NK-92 (cell line): ENCODE data around the gene KCNK3.
"Not testable (repeated sequence)": the region's sequence is repeated elsewhere in the genome, so short reads cannot be mapped to it uniquely, and the experiment has no call there.

Source experiments
- DNase-seq: peaks from one replicate; lab custom pipeline; 2025; ENCODE audit not compliant: unreplicated experiment; lab: John Stamatoyannopoulos, UW

Gene KCNK3

DNA sequence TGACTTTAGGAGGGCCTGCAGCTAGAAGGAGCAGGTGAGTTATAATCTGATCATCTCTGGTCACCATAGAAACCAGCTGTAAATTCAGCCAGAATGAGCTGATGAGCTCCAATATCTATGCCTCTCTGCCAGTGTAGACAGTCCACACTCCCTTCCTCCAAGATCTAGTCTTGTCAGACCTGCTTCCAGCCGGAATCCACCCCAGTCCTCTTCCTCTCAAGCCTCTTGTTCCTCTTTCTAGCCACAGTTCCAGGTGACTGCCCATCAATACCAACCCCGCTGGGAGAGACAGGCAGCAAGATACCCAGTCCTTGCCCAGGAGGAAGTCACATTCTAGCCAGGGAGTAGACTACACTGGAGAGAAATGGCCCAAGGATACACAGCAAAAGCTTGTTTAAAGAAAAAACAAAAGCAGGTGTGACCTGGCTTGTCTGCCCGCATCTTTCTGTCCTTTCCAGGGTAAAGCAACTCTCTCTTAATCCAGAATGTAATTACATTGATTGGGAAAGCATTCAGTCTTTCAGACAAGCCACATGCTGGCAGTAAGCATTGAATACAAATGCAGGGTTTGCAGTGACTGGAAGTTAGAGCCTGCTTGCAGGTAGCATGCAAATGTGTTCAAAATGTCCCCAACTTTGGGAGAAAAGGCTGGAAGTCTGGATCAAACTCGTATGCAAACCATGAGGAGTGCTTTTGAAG lies 62.6 kb downstream of the KCNK3 start:
- DNase-seq: no peak

GRCh38 chr2:26756337-26756736 lies 63.8 kb downstream of the KCNK3 start:
- DNase-seq: no peak

DNA sequence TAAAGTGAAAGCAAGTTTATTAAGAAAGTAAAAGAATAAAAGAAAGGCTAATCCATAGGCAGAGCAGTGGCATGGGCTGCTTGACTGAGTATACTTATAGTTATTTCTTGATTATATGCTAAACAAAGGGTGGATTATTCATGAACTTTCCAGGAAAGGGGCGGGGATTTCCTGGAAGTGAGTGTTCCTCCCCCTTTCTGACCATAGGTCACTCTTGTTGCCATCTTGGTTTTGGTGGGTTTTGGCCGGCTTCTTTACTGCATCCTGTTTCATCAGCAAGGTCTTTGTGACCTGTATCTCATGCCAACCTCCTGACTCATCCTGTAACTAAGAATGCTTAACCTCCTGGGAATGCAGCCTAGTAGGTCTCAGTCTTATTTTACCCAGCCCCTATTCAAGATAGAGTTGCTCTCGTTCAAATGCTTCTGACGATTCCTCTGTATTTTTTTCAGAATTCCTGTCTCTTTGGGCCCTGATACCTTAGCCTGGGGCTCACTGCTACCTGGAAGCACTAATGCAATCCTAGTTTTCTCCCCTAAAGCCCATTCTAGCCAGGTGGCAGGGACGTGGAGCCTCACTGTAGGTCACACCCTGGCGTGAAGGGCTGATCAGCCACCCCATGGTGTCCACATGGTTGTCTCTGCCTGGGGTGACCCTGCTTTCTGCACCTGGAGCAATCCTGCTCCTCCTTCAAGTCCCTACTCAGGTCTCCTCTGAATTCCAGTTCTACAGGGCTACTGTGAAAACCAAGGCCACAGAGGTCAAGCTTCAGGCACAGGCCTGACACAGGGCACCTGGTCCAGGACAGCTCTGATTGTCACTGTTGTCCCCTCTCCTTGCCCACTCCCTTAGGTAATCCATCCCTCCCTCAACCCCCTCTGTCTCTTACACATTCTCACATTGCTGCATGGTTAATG lies 65.6 kb downstream of the KCNK3 start:
- DNase-seq: no peak

- DNase-seq: no peak
These were observed 66.3 kb downstream of the KCNK3 start for GRCh38 chr2:26758790-26759321.

DNA sequence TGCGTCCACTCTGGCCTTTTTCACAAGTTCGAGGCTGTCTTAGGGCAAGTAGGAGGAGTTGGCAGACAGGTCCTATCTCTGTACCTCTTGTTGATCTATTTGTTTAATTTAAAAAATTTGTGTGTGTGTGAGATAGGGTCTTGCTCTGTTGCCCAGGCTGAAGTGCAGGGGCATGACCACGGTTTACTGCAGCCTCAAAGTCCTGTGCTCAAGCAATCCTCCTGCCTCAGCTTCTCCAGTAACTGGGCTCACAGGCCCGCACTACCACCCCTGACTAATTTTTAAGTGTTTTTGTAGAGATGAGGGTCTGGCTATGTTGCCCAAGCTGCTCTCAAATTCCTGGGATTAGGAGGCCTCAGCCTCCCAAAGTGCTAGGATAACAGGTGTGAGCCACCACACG lies 67.3 kb downstream of the KCNK3 start:
- no peak for DNase-seq

GRCh38 chr2:26760991-26761390 lies 68.5 kb downstream of the KCNK3 start:
- not testable (repeated sequence) for DNase-seq

- no peak for DNase-seq
These were observed 70.5 kb downstream of the KCNK3 start for GRCh38 chr2:26763019-26763418.

DNA sequence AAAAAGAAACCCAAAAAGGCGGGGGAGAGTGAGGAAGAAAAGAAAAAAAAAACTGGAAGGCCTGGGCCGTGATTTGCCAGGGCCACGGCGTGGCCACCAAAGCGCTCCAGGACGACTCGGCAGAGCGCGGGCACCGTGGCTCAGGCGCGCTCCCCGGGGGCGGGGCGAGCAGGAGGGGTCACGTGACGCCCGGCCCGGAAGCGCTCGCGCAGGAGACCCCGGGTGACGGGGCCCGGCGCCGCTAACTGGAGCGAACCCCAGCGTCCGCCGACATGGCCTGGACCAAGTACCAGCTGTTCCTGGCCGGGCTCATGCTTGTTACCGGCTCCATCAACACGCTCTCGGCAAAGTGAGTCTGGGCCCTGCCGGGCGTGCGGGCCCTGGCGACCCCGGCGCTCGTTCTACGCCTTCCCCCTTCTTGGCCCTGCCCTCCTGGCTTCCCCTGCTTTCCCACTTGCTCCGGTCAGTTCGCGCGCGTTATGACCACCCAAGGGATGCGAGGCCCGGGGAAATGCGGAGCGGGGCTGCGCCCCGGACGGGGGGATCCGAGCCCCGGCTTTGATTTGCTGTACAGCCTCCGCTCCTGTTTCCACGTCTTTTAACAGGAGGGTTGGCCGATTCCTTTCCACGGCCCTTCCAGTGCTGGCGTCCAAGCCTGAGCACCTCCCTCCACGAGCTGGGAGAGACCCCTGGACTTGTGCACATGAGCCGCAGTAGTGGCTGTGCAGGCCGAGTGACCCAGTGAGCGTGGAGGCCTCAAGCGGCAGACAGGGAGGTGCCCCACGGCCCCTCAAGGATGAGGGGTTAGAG lies 71.8 kb downstream of the KCNK3 start, which contains the start of gene SLC35F6:
TSS of gene SLC35F6 (plus strand) at position 207 of the 810 bp plus-strand sequence. CDS start at position 273, 66 bp downstream.
- no peak for DNase-seq

DNA sequence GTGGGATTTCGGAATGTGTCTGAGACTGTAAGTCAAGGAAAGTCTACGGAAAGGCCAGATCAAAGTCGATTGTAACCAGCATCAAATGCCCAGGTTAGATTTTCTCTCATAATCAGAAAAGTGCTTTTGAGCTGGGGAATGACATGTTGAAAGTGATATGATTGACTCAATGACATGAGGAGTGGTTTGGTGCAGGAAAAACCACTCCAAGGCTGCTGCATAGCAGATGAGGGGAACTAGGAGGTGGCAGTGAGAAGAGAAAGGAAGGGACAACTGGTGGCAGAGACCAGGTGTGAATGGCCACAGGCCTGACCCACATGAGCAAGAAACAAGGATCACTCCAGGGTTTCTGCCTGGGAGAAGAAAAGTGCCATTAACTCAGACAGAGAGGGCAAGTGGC lies 72.4 kb downstream of the KCNK3 start:
- DNase-seq: no peak

DNA sequence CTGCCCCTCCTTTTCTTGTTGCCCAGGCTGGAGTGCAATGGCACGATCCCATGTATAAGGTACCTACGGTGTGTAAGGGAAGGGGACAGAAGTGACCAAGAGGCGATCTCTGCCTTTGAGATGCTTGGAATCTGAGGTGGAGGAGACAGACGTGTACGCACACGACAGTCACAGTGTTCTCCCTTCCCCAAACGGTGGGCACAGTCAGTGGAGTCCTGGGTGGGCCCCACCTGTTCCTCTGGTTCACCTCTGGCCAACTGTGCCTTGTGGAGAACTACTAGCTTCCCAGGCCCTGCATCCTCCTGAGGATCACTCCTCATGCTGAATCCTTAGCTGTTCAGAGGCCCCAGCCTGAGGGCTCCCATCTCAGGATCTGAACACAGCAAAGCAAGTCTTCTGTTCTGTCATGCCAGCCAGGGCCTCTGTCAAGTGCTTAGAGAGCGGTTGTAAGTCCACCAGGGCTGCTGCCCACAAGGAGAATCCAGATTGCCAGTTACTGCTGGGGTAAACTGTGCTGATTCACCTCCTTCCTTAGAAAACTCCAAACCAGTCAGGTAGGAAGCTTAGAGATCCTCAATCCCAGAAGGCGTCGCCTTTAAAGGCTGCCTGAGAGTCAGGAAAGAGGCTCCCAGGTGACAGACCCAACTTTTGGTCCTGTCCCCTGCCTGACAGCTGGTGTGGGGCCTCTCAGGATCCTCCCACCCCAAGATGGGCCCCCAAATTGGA lies 73.1 kb downstream of the KCNK3 start:
- DNase-seq: no peak

- no peak for DNase-seq
These were observed 74.6 kb downstream of the KCNK3 start for GRCh38 chr2:26767129-26767528.

DNA sequence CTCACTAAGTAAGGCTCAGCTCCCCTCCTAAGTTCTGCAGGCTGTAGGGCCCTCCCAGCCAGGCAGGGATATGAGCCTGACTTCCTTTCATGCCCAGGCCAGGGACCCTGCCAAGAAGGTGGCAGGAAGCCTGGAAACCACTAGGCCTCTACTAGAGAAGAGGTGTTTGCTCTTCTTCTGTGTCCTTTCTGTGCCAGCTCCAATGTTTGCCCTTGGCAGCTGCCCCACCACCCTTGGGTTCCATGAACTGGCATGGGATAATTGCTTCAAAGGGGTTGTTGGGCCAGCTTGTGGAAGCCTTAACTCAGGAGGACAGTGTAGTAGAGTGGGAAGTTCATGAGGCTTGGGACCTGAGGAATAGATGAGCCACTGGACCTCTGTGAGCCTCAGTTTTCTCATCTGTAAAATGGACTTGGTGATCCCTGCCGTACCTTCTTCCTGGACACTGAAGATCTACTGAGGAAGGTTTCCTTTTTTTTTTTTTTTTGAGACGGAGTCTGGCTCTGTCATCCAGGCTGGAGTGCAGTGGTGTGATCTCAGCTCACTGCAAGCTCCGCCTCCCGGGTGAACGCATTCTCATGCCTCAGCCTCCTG lies 75.5 kb downstream of the KCNK3 start:
- no peak for DNase-seq

GRCh38 chr2:26768759-26769088 lies 76.2 kb downstream of the KCNK3 start:
- DNase-seq: no peak

DNA sequence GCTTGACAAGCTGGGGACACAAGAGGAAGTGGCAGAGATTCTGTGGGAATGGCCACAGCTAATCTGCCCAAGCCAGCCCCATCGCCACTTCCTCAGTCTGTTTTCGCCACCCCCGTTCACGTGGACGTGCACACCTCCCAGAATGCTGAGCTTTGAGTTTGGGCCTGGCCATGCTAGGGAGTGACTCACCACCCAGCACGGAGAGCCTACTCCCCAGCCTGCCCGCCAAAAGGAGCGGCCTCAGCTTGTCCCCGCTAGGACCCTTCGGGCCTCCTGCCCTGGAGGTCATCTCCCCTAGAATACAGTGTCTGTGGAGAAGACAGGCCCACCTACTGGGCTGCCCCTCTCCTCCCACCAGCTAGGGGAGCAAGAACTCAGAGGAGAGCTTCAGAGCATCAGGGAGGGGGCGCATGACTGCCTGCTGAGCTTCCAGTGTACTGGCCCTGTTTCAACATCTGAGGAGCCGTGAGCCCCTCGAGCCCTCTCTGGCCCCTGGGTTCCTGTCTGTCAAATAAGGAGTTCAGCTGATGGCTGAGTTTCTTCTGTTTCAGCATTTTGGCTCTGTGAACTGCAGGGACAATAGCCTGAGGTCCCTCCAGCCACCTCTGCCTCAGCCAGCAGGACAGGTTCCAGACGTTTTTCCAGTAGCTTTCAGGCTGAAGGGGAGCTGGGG lies 76.7 kb downstream of the KCNK3 start:
- no peak for DNase-seq

- no peak for DNase-seq
These were observed 78.6 kb downstream of the KCNK3 start for GRCh38 chr2:26770986-26771586.

- no peak for DNase-seq
These were observed 79.8 kb downstream of the KCNK3 start for GRCh38 chr2:26772064-26773001.

DNA sequence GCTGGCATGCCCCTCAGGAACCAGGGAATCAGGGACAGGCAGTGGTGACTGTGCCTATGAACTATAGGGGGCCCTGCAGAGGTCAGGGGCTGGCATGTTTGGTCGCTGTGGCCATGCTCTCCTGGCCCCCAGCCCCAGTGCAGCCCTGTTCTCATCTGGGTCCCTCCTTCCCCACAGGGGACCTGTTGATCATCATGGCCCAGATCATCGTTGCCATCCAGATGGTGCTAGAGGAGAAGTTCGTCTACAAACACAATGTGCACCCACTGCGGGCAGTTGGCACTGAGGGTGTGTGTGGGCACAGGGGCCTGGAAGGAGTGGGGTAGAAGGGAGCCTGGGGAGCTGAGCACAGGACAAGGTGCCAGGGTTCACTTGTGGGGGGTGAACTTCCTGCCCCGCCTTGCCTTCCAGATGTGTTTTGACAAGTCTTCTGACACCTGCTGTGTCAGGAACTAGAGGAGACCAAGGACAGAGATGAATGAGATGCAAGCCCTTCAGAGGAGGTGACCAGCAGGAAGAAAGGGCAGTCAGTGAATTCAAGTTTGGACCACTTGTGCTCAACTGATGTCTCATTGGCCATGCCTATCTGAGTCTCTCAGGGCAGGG lies 83.8 kb downstream of the KCNK3 start:
- no peak for DNase-seq

DNA sequence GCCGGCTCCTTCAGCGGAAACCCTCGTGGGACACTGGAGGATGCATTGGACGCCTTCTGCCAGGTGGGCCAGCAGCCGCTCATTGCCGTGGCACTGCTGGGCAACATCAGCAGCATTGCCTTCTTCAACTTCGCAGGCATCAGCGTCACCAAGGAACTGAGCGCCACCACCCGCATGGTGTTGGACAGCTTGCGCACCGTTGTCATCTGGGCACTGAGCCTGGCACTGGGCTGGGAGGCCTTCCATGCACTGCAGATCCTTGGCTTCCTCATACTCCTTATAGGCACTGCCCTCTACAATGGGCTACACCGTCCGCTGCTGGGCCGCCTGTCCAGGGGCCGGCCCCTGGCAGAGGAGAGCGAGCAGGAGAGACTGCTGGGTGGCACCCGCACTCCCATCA lies 85.6 kb downstream of the KCNK3 start:
- DNase-seq: no peak
